ES-I3 (cell line): ENCODE data around the gene PADI1.

Experiments used
- H3K36me3 ChIP-seq: 2 replicates; pipeline ENCODE4 v1.6.1; 2013; ENCODE audit warnings: mild to moderate bottlenecking, low read length, control low read depth, moderate library complexity; ENCODE audit not compliant: insufficient read depth
- H3K4me1 ChIP-seq: 2 replicates; pipeline ENCODE4 v1.6.1; 2013; ENCODE audit warnings: mild to moderate bottlenecking, control low read depth, low read length; ENCODE audit not compliant: insufficient read depth
- H3K9ac ChIP-seq: 2 replicates; pipeline ENCODE4 v1.6.1; 2013; ENCODE audit warnings: low read depth, mild to moderate bottlenecking, low read length, moderate library complexity
- H3K9me3 ChIP-seq: 2 replicates; pipeline ENCODE4 v1.6.1; 2013; ENCODE audit warnings: mild to moderate bottlenecking, low read length, moderate library complexity; ENCODE audit not compliant: control insufficient read depth, insufficient read depth

The PADI1 gene, protein sequence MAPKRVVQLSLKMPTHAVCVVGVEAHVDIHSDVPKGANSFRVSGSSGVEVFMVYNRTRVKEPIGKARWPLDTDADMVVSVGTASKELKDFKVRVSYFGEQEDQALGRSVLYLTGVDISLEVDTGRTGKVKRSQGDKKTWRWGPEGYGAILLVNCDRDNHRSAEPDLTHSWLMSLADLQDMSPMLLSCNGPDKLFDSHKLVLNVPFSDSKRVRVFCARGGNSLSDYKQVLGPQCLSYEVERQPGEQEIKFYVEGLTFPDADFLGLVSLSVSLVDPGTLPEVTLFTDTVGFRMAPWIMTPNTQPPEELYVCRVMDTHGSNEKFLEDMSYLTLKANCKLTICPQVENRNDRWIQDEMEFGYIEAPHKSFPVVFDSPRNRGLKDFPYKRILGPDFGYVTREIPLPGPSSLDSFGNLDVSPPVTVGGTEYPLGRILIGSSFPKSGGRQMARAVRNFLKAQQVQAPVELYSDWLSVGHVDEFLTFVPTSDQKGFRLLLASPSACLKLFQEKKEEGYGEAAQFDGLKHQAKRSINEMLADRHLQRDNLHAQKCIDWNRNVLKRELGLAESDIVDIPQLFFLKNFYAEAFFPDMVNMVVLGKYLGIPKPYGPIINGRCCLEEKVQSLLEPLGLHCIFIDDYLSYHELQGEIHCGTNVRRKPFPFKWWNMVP

GRCh38 chr1:17204546-17205440 lies at the start of gene PADI1:
TSS of gene PADI1 (plus strand) at chr1:17205128. CDS start at chr1:17205218, 90 bp downstream.
- H3K4me1 ChIP-seq, result peaks cover 14% of the 10 kb centered on the region
- no peaks in the 10 kb centered on the region for H3K9me3 ChIP-seq
- H3K9ac ChIP-seq, result no peak within 1 kb of the TSS
- H3K36me3 ChIP-seq, result no peaks in the 10 kb centered on the region

- H3K36me3 ChIP-seq, result no peaks in the 10 kb centered on the region
- H3K4me1 ChIP-seq, result no peaks in the 10 kb centered on the region
- peaks cover 16% of the 10 kb centered on the region for H3K9me3 ChIP-seq
- H3K9ac ChIP-seq, result no peak overlapping the region
Observed at GRCh38 chr1:17155257-17155920, 49.5 kb upstream of the PADI1 start.

DNA sequence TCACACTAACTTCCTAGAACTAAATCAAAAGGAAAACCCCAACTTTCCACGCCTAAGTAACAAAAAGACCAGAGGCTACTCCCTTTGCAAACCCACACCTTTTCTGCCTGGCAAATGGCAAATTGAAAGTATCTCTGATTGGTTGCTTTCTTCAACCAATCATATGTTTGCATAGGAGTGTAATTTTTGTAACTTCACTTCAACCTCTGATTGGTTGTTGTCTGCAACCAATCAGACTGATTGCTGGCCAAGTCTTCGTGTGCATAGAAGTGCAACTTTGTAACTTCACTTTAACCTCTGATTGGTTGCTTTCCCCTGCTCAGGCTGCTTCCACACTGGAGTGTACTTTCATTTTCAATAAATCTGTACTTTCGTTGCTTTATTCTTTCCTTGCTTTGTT lies 48.8 kb upstream of the PADI1 start:
- peaks cover 3% of the 10 kb centered on the region; the same call in 1 of the 2 replicates for H3K4me1 ChIP-seq
- H3K36me3 ChIP-seq, result no peaks in the 10 kb centered on the region
- no peak overlapping the region for H3K9ac ChIP-seq
- H3K9me3 ChIP-seq, result peaks cover 16% of the 10 kb centered on the region

DNA sequence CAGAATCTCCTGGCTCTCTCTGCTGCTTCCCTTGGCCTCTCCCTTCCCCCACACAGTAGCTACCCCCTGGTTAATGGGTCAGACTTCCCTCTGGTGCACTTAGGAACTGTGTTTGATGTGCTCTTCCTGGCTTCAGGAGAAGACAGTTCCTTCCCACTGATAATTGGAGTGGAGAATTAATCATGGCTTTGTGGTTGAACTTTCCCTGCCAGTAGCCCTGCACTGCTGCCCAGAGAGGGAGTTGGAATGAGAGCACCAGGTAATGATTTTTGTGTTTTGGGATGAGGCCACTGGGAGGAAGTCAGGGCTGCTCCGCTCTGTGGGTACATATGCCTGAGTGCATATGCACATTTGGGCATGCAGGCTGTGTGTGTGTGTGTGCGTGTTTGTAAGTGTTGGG lies 46.0 kb upstream of the PADI1 start:
- H3K4me1 ChIP-seq, result peaks cover 3% of the 10 kb centered on the region; the same call in 1 of the 2 replicates
- peaks cover 10% of the 10 kb centered on the region; the same call in 1 of the 2 replicates for H3K9me3 ChIP-seq
- H3K9ac ChIP-seq, result no peak overlapping the region
- no peaks in the 10 kb centered on the region for H3K36me3 ChIP-seq

GRCh38 chr1:17161137-17161740 lies 43.7 kb upstream of the PADI1 start:
- Histone ChIP-seq H3K36me3 (no peaks in the 10 kb centered on the region), H3K9me3 (peaks cover 3% of the 10 kb centered on the region; the same call in 1 of the 2 replicates), H3K9ac (no peak overlapping the region), H3K4me1 (peaks cover 3% of the 10 kb centered on the region; the same call in 1 of the 2 replicates)

DNA sequence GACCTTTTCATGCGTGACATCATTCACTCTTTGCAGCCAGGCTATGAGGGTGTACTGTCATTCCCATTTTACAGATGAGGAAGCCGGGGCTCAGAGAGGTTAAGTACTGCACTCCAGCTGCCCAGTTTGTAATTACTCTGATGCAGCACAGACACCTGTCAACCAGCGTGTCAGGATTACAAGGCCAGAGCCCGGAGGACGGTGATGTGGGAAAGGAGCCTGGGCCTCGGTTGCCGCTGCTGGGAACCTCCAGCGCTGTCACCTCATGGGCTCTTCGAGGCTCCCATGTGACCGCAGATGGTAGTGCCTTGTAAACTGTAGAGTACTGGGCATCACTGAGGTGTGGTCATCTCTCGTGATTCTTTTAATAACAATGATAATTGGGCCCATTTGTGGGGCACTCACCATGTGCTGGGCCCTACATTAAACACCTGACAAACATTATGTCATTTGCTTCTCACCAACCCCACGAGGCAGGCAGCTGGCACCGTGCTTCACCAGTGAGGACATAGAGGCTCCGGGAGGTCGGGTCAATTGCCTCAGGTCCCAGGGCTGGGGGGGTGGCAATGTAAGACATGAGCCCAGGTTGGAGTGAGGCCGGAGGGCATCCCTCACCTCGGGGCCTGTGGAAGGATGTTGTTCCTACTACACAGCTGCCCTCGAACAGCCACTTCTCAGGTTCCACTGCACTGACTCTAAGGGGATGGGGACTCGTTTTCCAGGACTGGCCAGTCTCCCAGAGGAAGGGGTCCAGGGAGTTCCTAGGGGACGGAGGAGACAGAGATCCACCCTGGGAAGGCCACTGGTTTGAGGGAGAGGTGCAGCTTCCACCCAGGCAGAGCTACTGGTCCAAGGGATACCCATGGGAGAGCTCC lies 42.8 kb upstream of the PADI1 start:
- H3K4me1 ChIP-seq, result peaks cover 9% of the 10 kb centered on the region
- no peaks in the 10 kb centered on the region for H3K36me3 ChIP-seq
- peaks cover 3% of the 10 kb centered on the region; the same call in 1 of the 2 replicates for H3K9me3 ChIP-seq
- H3K9ac ChIP-seq, result no peak overlapping the region

DNA sequence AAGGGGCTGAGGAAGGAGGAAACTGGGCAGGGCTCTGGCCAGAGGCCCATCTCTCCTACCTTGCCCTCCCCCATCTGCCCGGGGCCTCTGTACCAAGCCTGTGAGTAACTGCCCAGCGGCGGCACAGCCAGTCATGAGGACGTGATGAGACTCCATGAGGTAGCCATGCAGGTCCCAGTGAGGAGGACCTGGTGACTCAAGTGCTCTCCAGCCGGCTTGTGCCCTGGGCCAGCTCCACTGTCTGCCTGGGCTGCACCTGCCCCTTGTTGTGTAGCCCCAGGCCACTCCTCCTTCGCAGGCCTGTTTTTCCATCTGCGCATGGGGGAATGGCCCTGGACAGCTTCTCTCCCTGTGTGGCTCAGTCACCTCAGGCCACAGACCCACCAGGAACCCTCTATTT lies 42.0 kb upstream of the PADI1 start:
- Histone ChIP-seq H3K4me1 (peaks cover 9% of the 10 kb centered on the region), H3K36me3 (no peaks in the 10 kb centered on the region), H3K9me3 (0 out of 2 replicates have a peak, but pooled peaks cover 3% of the 10 kb centered on the region), H3K9ac (no peak overlapping the region)

DNA sequence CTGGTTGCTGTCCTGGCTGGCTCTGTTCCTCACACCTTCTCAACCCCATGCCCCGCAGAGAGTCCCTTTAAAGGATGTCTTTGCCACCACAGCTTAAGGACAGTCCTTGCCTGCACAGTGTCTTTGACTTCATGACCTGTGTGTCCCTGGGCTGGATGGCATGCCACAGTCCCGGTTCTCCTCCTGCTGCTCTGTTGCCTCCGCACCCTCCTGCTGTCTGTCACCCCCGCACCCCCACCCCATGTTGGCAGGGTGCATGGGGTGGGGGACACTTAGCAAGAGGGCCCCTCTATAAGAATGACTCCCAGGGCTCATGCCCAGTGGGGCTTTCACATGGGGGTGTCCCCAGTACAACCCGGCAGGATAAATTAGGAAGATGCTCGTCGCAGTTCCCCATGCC lies 41.6 kb upstream of the PADI1 start:
- H3K9me3 ChIP-seq, result 0 out of 2 replicates have a peak, but pooled peaks cover under 1% of the 10 kb centered on the region
- H3K9ac ChIP-seq, result no peak overlapping the region
- no peaks in the 10 kb centered on the region for H3K36me3 ChIP-seq
- peaks cover 14% of the 10 kb centered on the region for H3K4me1 ChIP-seq

- H3K9me3 ChIP-seq, result no peaks in the 10 kb centered on the region
- no peaks in the 10 kb centered on the region for H3K36me3 ChIP-seq
- H3K4me1 ChIP-seq, result peaks cover 14% of the 10 kb centered on the region
- H3K9ac ChIP-seq, result no peak overlapping the region
Observed at GRCh38 chr1:17163789-17164666, 40.9 kb upstream of the PADI1 start.

DNA sequence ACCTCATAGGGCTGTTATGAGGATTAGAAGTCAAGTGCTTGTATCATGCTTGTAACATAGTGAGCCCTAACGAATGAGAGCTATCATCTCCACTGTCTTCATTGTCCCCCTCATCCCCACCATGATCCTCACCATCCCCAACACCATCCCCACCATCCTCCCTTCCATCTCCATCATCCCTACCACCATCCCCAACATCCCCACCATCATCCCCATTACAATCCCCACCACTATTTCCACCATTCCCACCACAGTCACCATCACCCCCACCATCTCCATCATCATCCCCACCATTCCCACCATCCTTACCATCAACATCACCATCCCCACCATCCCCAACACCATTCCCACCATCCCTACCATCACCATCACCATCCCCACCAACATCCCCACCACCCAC lies 39.1 kb upstream of the PADI1 start:
- H3K9me3 ChIP-seq, result no peaks in the 10 kb centered on the region
- H3K36me3 ChIP-seq, result no peaks in the 10 kb centered on the region
- no peak overlapping the region for H3K9ac ChIP-seq
- peaks cover 12% of the 10 kb centered on the region for H3K4me1 ChIP-seq

DNA sequence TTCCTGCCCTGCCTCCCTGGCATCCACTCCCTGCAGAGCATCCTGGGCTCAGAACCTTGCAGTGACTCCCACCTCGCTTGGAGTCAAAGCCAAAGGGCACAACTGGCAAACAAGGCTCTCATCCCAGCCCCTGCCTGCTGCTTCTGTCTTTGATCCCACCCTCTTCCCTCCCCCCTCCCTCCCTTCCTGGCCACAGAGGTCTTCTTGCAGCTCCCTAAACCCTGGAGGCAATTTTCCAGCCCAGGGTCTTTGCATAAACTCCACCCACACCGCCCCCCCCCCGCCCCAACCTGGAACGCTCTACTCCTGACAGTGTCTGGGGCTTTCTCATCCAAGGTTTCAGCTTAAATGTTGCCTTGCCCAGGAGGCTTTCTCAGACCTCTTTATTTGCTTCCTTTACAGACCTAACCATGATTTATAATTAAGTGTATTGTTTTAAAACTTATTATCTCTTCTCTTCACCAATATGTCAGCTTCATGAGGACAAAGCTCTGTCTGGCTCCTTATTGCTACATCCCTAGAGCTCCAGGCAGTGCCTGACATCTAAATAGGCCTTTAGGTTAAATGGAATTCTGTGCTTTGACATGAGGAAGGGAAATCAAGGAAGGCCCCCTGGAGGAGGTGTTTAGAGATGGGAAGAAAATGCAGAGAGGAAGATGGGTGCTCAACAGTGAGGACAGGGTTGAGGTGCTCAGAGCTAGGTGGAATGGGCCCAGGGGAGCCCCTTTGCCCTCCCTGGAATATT lies 37.7 kb upstream of the PADI1 start:
- no peaks in the 10 kb centered on the region for H3K36me3 ChIP-seq
- peaks cover 11% of the 10 kb centered on the region for H3K4me1 ChIP-seq
- H3K9ac ChIP-seq, result no peak overlapping the region
- no peaks in the 10 kb centered on the region for H3K9me3 ChIP-seq

- Histone ChIP-seq H3K9me3 (no peaks in the 10 kb centered on the region), H3K9ac (no peak overlapping the region), H3K36me3 (no peaks in the 10 kb centered on the region), H3K4me1 (peaks cover 11% of the 10 kb centered on the region)
Observed at GRCh38 chr1:17167786-17168090, 37.2 kb upstream of the PADI1 start.
